Kidney capillary endothelial cell (primary cell): ENCODE results near the gene AADACL2.
"Not testable (repeated sequence)": the region's sequence is repeated elsewhere in the genome, so short reads cannot be mapped to it uniquely, and the experiment has no call there.

Experiments used
- DNase-seq: peaks from one replicate; pipeline ENCODE4 v3.0.0-alpha.2; 2018; ENCODE audit warnings: low spot score

The AADACL2 gene, protein sequence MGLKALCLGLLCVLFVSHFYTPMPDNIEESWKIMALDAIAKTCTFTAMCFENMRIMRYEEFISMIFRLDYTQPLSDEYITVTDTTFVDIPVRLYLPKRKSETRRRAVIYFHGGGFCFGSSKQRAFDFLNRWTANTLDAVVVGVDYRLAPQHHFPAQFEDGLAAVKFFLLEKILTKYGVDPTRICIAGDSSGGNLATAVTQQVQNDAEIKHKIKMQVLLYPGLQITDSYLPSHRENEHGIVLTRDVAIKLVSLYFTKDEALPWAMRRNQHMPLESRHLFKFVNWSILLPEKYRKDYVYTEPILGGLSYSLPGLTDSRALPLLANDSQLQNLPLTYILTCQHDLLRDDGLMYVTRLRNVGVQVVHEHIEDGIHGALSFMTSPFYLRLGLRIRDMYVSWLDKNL

DNA sequence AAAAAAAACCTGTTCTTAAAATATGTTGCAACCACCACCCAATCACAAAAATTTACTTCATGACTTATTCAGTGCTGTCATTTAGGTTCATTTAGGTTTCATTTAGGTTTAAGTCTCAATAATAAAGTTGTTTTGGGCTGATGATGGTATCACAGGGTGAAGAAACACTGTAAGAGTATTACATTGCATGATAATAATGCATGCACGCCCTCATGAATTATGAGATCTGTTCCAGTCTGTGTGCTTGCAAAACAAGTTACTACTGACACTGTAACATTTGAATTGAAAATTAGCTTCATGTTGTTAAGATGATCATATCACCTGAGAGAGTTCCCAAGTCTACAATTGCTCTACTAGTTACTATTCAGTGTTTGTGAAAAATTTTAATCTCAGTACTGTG is at the start of gene AADACL2:
AADACL2 (plus strand) TSS at position 315 of the 400 bp plus-strand sequence. CDS start 109 bp downstream, outside the sequence.
- DNase-seq, result no peak

DNA sequence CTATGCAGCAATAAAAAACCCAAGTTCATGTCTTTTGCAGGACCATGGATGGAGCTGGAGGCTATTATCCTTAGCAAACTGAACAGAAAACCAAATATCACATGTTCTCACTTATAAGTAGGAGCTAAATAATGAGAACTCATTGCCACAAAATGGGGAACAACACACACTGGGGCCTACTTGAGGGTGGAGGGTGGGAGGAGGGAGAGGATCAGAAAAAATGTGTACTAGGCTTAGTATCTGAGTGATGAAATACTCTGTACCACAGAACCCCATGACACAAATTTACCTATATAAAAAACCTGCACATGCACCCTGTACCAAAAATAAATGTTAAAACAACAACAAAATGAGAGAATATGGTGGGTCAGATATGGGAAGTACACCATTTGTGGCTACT is 49.6 kb upstream of the AADACL2 start:
- DNase-seq, result no peak

DNA sequence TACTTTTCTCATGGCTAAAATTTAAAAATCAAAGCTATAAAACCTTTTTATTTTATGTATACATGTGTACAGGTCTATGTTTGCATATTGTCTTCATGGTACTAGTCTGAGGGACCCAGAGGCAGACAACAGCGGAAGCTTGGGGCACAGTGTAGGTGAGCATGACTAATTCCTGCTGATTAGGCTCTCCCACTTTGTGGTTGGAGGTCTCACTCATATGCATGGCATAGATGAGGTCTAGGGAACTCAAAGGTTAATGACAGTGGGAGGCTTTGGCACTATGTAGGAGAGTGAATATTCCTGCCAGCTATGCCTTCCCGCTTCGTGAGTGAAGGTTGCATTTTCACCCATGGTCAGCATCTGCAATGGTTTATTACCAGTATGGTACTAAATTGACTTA is 47.5 kb upstream of the AADACL2 start:
- no peak for DNase-seq

DNA sequence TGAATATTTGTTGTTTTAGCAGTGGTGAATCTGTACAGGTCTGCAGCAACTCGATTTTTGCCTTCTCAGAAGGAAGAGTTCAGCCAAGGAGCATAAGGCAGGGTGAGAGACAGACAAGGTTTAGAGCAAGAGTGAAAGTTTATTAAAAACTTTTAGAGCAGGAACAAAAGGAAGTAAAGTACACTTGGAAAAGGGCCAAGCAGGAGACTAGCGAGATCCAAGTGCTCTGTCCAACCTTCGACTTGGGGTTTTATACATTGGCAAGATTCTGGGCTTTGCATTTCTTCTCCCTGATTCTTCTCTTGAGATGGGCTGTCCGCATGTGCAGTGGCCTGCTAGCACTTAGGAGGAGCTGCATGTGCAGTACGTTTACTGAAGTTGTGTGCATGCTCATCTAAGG is 46.7 kb upstream of the AADACL2 start:
- DNase-seq, result no peak

DNA sequence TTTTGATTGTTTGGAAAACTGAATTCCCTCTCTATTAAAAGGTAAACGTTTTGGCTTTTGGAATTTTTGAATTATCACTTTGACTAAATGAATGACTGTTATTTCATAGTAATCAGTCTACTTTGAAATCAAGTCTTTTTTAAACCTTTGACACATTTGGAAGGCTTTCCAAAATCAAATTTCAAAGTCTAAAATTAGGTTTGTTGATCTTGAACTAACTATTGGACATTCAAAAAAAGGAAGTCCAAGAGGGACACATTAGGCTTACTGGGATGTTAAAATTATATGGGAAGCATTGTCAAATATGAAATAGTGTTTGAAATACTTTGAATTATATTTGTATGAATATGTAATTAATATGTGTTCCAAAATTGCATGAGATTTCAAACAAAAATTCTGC is 45.2 kb upstream of the AADACL2 start:
- DNase-seq, result no peak

DNA sequence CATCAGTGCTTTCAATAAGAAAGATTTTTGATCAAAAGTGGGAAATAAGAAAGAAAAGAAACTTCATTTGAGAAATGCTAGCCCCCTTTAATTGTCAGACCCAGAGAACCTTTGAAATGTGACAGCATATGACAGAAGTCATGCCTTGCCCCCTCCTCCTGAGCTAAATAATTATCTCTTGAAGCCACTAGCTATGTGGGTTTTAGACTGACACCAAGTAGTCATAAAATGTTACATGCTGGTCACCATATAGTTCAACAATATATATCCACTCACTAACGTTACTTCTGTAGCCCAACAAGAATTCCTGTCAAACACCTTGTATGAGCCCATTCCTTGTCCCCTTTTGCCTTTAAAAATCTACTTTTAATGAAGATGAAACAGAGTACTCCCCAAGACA is 43.1 kb upstream of the AADACL2 start:
- no peak for DNase-seq

DNA sequence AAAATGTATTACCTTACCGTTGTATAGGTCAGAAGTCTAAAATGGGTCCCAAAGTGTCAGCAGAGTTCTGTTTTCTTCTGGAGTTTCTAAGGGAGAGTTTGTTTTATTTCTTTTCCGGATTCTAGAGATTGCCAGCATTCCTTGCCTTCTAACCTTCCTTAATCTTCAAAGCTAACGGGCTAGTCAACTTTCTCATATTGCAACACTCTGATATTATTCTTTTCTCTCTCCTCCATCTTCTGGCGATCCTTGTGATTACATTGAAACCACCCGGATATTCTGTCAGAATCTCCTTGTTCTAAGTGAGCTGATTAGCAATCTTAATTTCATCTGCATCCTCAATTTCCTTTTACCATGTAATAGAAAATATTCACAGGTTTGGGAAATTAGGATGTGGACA is 36.2 kb upstream of the AADACL2 start:
- no peak for DNase-seq

DNA sequence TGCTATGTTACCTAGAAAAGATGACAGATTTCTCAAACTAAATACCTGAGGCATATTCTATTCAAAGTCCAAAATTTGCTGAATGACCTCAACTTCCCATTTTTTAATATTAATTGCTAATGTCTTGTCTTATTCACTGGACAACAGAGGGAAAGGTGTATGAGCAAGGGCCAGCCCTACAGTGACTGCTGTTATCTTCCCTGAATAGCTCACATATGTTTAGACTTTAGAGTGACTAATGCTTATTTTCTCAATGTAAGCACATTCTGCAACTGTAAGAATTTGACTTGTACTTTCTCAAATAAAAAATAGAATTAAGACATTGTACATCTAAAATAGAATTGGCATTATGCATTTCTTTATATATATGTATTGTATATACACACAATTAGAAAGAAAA is 26.5 kb upstream of the AADACL2 start:
- no peak for DNase-seq

DNA sequence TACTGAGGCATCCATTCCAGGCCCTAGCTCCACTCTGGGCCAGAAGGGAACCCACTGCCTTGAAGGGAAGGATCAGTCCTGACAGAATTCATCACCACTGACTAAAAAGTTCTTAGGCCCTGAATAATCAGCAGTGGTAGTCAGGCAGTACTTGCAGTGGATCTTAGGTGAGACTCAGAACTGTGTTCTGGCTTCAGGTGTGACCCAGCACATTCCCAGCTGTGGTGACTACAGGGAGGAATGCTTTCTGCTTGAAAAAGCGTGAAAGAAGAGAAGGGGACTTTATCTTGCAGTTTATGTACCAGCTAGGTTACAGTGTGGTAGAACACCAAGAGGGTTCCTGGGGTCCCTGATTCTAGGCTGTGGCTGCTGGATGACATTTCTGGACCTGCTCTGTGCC is 24.9 kb upstream of the AADACL2 start:
- DNase-seq, result no peak

DNA sequence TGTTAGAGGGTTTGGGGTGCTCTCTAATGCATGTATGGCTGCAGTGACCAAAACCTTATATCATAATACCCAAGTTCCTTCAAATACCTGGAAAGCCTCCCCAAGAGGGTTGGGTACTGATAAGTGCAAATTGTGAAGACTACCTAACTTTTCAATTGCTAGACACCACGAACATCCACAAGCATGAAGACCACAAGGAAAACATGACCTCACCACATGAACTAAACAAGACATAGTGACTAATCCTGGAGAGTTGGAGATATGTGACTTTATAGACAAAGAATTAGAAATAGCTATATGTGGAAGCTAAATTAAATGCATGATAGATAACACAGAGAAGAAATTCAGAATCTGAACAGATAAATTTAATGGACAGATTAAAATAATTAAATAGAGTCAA is 23.9 kb upstream of the AADACL2 start:
- DNase-seq, result no peak

DNA sequence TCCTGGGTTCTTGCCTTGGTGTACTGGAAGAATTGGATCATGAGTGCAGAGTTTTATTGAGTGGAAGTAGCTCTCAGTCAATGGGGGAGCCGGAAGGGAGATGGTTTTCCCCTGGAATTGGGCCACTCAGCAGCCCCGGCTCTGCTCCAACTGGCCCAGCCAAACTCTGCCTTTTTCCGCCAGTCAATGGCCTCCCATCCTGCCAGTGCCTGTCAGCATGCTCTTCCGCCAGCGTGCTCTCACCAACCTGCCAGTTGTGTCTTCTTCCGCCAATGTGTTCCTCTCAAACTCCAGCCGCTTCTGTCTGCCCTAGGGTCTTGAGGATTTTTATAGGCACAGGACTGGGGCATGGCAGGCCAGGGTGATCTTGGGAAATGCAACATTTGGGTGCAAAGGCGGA is 12.4 kb upstream of the AADACL2 start:
- DNase-seq, result no peak

DNA sequence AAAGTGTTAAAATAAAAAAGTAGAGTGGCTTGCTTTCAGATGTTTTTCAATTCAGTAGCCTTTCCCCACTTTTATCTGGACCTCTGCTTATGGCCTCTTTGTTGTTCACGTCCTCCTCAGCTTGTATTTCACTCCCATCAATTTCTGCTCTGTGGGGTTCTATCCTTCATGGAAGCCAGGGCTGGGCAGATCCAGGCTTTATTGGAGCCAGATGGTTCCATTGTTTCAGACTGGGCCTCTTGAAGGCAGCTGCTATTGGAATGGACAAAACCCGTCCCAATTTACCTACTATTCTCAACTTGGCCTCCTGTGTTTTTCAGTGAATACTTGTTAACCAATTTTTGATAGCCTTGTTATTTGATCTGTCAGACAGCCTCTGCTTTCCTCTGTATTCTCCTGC is 10.9 kb upstream of the AADACL2 start:
- no peak for DNase-seq

DNA sequence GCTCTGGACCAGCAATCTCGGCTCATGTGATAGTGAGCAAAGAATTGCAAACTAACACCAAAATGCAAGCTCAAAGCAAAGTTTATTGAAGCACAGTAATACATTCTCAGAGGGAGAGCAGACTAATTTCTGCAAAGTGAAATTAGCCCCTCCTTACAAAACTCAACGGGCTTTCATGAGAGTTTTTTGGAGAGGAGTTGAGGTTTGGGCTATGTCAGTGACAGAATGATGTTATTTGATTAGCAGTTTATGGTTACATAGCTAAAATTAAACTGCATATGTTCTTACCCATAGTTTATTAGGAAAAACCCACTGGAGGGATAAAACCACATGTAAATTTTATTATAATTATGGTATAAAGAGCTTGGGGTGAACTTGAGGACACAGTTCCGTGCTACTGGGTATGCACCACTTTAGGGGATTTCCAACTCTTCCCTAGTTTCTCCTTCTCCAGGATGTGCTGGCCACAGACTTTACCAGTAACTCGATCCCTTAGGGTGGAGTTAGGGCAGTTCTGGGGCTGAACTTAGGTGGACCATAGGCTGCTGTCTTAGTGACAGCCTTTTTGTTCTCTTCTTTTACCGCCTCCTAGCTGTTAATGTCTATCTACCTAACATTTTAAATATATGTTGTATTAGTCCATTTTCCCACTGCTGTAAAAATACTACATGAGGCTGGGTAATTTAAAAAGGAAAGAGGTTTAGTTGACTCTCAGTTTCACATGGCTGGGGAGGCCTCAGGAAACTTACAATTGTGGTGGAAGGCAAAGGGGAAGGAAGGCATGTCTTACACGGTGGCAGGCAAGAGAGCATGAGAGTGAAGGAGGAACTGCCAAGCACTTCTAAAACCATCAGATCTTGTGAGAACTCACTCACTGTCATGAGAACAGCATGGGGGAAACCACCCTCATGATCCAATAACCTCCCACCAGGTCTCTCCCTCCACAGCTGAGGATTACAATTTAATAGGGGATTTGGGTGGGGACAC is 8.9 kb upstream of the AADACL2 start:
- DNase-seq, result no peak

DNA sequence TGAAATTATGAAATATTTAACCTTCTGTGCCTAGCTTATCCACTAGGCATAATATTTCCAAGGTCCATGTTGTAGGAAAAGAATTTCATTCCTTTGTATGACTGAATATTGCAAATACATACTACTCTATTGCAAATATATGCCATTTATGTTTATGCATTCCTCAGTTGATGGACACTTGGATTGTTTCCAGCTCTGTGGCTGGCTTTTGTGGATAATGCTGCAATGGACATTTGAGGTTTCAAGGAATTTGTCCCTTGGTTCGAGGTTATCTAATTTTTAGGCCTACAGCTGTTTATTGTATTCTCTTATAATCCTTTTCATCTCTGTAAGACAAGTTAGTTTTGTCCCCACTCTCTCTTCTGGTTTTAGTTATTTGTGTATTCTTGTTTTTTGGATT is 7.7 kb upstream of the AADACL2 start:
- no peak for DNase-seq

DNA sequence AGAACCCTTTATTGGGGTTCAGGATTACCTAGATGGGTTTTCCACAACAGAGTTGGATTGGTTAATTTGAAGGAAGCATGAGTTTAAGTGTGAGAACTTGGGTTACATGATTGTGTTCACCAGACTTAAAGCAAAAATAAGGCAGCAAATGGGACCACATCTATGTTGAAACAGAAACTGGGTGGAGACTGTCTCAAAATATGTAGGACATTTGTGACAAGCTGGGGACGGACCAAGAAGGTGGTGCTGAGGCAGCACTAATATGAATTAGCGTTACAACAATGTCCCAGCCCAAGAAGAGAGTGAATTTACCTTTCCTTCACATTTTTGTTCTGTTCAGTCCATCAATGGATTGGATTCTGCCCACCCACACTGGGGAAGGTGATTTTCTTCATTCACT is 866 bp upstream of the AADACL2 start:
- DNase-seq, result no peak

DNA sequence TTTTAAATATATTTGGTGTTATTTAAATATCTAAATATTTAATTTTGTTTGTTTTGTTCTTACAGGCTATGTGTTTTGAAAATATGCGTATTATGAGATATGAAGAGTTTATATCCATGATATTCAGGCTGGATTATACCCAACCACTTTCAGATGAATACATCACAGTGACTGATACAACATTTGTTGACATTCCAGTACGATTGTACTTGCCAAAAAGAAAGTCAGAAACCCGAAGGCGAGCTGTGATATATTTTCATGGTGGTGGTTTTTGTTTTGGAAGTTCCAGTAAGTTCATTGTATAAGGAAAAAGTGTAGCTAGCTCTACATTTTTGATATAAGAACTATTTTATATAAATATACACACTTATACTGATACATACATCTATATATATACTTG is 6.9 kb downstream of the AADACL2 start:
- DNase-seq, result no peak

DNA sequence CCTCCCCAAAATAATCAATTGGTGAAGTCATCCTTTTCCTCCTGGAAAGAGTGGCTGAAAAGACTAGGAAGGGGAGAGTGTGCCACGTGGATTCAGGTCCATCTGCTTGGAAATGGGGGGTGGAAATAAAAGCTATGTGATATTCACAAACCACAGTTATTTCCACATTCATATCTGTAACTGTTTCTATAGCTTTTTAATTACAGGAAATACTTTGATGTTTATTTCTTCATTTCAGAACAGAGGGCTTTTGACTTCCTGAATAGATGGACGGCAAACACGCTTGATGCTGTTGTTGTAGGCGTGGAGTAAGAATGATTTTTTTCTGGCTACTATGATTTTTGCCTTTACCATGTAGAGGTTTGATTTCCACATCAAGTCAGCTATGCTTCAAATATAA is 10.1 kb downstream of the AADACL2 start:
- no peak for DNase-seq

DNA sequence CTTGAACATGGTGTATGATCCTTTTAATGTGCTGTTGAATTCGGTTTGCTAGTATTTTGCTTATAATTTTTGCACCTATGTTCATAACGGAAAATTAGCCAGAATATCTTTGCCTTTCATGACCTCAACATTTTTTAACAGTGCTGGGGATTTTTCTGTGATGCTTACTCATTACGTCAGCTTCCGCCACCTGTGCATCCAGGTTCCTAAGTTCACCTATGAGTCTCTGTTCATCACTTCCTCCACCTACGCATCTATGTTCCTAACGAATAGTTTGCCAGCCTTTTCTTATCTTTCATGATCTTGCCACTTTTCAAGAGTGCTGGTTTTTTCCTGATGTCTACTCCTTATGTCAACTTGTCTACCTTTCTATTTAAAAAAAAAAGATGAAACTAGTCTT is 16.5 kb downstream of the AADACL2 start:
- DNase-seq, result no peak

DNA sequence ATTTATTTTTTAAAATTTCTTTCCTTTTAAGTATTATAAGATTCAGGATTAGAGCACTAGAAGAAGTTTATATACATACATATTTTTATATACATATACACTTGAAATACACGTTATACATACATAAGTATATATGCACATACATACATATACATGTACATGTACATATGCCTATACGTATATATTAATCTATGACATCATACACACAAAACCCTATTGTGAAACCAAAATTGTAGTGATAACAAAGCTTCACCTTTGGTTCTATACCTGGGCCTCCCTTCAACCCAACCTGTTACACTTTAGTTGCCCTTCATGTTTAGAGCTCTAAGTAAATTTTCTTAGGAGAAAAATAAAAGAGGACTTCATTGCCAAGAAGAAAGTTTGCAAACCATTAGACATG is 17.0 kb downstream of the AADACL2 start:
- no peak for DNase-seq

DNA sequence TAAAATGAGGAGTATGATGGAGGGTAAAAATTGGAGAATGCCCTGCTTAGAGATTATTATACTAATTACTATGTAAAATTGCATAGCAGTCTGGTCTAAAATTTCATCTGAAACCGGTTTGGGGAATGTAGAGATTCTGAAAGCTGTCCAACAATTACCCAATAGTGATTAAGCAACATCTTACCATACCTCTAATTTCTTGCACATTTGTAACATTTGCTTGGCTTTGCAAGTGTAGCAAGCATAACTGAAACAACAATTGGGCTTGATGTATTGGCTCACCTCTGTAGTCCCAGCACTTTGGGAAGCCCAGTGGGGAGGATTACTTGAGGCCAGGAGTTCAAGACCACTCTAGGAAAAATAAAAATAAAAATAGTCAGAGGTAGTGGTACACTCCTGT is 17.4 kb downstream of the AADACL2 start:
- DNase-seq, result no peak

DNA sequence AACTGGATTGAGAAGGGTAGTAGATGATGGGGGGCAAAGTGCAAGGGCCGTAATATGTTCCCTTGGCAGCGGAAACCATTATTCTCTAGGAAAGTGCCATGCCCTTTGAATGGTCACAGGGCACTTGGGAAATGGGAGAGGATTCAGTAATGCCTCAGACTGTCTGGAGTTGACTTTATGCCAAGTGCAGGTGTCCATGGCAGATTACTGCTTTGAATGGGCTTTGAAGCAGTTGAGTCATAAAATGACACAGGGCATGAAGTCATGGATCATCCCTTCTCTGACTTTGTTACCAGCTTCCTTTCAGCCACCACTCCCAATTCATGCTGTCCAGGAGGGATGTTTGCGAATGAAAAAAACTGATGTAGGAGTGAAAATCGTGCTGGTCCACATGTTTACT is 20.1 kb downstream of the AADACL2 start:
- DNase-seq, result no peak

DNA sequence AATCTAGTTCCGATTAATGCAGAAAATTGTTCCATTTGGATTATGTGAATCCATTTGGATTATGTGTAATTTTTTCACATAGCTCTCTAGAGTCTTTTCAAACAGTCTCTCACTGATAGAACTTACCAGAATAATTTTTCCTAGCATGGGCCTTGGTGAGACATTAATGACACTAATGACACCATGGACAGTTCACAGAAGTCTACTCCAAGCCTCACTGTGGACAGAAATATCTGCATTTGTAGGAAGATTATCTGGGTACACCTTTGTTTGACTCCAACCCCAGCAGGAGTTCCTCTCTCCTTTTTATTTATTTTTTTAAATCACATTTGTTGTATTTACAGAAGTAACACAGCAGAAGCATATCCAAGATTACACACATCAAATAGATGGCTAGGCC is 27.9 kb downstream of the AADACL2 start:
- DNase-seq, result no peak

DNA sequence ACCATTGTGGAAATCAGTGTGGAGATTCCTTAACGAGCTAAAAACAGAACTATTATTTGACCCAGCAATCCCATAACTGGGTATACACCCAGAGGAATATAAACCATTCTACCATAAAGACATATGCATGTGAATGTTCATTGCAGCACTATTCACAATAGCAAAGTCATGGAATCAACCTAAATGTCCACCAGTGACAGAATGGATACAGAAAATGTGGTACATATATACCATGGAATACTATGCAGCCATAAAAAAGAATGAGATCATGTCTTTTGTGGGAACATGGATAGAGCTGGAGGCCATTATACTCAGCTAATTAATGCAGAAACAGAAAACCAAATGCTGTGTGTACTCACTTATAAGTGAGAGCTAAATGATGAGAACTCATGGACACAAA is 31.0 kb downstream of the AADACL2 start:
- not testable (repeated sequence) for DNase-seq
